H1 (cell line): ENCODE measurements around the gene SND1. TPM values are rescaled to one million over a fixed set of nuclear protein-coding genes. Genes with fewer than 3 reads are reported as not detected.

ENCODE experiments used
- ASH2L ChIP-seq: fragments of 200-600, 300-600 bp; sonication (generic); IDR thresholded peaks from one replicate; pipeline ENCODE4 v1.7.1; 2017; ENCODE audit warnings: low read length
- CBX5 ChIP-seq: fragments of 300-800, 300-1000 bp; sonication (generic); IDR thresholded peaks from 2 replicates; pipeline ENCODE4 v1.7.1; 2016; ENCODE audit warnings: antibody characterized with exemption, low read length, low read depth
- CREB1 ChIP-seq: IDR thresholded peaks from 2 replicates; pipeline ENCODE4 v1.6.1; 2012; ENCODE audit warnings: inconsistent platforms
- HDAC2 ChIP-seq, 2 experiments: fragments of 300-600 bp in 1 of 2; sonication (generic) in 1 of 2; IDR thresholded peaks; 2 replicates each; pipeline ENCODE4 v1.6.1; 2011 to 2012; ENCODE audit warnings: low read depth in 2 of 2, low read length in 2 of 2, mild to moderate bottlenecking in 2 of 2, moderate library complexity in 2 of 2, borderline replicate concordance in 1 of 2, inconsistent platforms in 1 of 2
- POU5F1 ChIP-seq: IDR thresholded peaks from 2 replicates; pipeline ENCODE4 v1.6.1; 2011; ENCODE audit warnings: low read depth, mild to moderate bottlenecking, low read length, moderate library complexity
- SAP30 ChIP-seq: fragments of 300-600 bp; sonication (generic); IDR thresholded peaks from 2 replicates; pipeline ENCODE4 v1.7.1; 2012; ENCODE audit warnings: low read length, moderate library complexity, mild to moderate bottlenecking, inconsistent platforms; ENCODE audit not compliant: insufficient read depth, insufficient replicate concordance
- SIX5 ChIP-seq: IDR thresholded peaks from 2 replicates; pipeline ENCODE4 v1.6.1; 2011; ENCODE audit warnings: mild to moderate bottlenecking, low read depth, low read length
- SP4 ChIP-seq: IDR thresholded peaks from 2 replicates; pipeline ENCODE4 v1.6.1; 2012; ENCODE audit warnings: low read length, inconsistent platforms
- polyA plus RNA-seq, 7 experiments: library from polyadenylated mRNA; depleted of rRNA in 3 of 7; stranded (reverse) in 5 of 7; unstranded in 2 of 7; fragments of >200 nt in 5 of 7; fragments of 200-250 nt in 2 of 7; gene quantifications; 1 replicate in 5 of 7; 2 replicates in 1 of 7; 4 replicates in 1 of 7; pipeline versions ENCODE4 v1.2.1 to v1.2.3, GENCODE V29; 2011 to 2013; ENCODE audit warnings: missing spikeins in 2 of 7, mixed read lengths in 2 of 7
- total RNA-seq: library from RNA; stranded (reverse); fragmentation: NEBNext Ultra II Directional; extraction: Animal tissue kit (Norgen Biotek cat#: 25700); gene quantifications from 2 replicates; pipeline ENCODE4 v1.2.1, GENCODE V29; 2021

The SND1 gene
- total and polyA plus RNA-seq, 2 of the 8 experiments (the other 6 are each of a cell fraction or from before 2014, with no cell fraction given), result 122 to 290 TPM

DNA sequence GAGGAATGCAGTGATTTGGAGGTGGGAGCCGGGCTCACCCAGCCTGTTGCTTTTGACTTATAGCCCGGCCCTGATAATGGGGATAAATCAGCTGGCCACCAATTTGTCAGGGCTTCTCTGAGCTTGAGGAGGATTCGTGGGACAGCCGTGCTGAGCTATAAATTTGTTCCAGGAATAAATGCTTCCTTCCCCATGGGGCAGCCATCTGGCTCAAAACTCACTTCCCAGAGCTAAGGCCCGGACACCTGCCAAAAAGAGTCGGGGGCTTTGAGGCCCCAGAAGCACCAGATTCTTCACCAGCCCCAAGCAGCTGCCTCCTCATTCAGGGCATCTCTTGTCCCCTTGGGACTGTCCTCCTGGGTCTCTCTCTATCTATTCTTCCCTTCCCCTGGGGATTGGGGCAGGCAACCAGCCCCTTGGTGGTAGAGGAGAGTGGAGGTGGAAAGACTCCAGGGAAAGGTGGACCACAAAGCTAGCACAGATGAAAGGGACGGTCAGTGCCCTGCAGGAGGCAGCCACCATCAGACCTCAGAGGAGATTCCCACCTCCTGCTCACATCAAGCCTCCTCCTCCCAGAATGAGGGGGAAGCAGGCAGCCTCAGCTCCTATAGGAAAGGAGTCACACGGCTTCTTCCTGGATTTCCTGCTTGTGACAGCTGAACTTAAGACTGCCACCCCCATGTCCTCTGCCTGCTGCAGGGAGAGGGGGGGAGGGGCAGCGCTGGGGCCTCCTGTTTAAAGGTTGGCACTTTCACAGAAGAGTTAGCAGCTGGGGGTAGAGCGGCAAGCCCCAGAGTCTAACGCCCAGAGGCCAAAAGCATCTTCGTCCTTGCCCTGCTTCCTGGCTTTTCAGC lies 423.5 kb downstream of the SND1 start (continued):
- TF ChIP-seq SIX5, result no peak
- no peak for TF ChIP-seq ASH2L
- TF ChIP-seq SAP30, result no peak
- no peak for TF ChIP-seq SP4
- no peak for TF ChIP-seq CBX5
- no peak for TF ChIP-seq HDAC2 (IDR thresholded peaks at IDR 0.05; ENCODE audit: borderline replicate concordance in 1 of 2, low read depth in 2 of 2, low read length in 2 of 2)
- no peak for TF ChIP-seq POU5F1
- no peak for TF ChIP-seq CREB1
- TF ChIP-seq, all 59 proteins: peak for 0
